GM18526 (cell line): ENCODE results near the gene PANX3.

ENCODE experiments used
- POLR2A ChIP-seq: IDR thresholded peaks from 3 replicates; pipeline ENCODE4 v1.6.1; 2011; ENCODE audit not compliant: insufficient read length; ENCODE audit errors: extremely low read depth

The PANX3 gene

DNA sequence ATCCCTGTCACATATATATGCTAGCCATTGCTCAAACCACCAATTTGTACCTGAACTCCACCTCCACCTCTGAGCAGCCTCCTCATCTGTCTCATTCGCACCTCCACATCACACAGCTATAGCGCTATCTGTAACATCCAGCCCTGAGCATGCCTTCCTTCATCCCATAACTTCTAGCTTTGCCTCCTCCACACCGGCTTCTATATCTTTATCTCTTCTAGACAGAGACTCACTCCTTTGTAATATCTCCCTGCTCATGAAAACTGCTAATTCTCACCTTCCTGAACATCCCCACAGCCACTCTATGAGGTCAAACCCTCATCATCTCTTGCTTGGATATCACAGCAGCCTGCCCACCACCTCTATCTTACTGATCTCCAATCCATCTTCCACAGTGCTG, 56.4 kb downstream of the PANX3 start:
- TF ChIP-seq POLR2A = no peak

DNA sequence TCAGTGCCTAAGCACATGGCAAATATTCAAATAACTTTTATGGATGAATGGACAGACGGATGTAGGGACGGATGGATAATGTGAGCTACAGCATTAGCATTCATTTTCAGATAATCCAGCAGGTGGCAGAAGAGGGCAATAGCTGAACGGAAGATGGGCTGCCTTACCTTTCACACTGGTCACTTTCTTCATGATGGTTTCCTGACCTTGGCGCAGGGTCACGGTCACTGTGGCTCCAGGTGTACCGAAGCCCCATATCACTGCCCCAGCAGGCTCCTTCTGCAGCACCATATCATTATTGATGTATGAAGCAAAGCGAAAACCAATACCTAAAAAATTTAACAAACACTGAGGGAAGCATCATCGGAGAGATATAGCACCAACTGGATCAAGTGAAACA, 58.0 kb downstream of the PANX3 start:
- TF ChIP-seq POLR2A = no peak
